ENCODE data around the gene SPON2.

Gene SPON2

DNA sequence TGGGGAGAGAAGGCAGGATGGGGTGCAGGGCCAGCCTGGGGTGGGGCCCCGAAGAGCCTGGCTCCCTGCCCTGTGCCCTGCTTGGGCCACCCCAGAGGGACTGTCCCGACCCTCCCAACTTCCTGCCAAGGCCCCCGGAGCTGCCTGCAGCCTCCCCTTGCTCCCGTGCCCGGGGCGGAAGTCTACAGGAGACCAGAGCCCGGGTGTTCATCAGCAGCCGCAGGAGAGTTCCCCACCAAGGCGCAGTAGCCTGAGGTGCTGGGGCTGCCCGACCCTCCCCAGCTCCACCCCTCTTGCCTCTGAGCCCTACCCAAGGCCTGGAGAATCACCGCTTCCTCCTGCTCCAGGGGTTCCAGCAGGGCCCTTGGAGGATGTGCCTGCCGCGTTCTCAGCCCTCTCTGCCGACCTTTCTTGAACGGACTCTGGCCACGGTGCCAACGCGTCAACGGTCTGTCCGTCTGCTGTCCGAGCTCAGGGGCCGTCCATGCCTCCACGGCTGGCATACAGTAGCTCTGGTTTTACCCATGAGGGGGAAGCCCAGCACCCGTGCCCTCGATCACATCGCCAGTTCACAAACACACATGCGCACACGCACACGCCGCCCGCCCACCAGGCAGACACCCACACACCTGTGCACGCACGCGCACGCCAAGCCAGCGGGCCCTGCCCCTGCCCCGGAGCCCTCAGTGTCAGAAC, 36.0 kb upstream of the SPON2 start:
- no peak for DNase-seq

DNA sequence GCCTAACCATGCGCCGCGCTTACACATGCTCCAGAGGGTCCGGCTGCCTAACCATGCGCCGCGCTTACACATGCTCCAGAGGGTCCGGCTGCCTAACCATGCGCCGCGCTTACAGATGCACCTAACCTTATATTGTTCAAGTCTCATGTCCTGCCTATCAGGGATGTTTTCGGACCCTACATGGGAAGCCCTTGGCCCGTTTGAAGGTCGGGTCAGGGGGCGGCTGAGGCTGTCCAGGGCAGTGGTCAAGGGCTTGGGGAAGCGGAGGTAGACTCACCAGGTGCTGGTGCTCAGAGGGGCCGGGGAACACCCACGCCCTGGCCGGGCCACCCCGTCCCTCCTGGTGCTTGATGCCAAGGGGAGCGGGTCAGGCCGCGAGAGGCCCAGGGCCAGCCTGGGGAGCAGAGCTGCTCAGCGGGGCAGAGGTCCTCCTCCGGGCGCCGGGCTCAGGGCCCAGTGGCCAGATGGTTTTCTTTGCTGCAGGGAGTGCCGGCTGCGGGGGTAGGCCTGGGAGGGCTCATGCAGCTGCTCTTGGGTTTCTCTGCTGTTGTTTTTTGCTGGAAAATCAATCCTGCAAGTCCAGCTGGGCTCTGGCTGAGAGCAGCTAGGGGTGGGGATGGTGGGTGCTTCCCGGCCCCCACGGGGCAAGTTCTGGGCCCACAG, 35.4 kb upstream of the SPON2 start:
- no peak for DNase-seq

DNA sequence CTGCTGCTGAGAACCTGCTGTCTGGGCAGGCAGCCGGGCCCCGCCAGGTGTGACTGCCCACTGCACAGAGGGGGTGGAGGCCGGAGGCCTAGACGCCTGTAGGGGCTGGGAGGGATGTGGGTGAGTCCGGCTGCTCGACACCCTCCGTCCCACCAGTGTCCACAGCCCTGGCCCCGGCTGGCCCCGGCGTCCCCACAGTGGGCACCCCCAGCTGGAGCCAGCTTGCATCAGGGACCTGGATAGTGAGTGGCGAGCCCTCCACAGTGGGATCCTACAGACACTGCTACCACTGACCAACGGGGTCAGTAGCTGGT, 34.7 kb upstream of the SPON2 start:
- DNase-seq: no peak

DNA sequence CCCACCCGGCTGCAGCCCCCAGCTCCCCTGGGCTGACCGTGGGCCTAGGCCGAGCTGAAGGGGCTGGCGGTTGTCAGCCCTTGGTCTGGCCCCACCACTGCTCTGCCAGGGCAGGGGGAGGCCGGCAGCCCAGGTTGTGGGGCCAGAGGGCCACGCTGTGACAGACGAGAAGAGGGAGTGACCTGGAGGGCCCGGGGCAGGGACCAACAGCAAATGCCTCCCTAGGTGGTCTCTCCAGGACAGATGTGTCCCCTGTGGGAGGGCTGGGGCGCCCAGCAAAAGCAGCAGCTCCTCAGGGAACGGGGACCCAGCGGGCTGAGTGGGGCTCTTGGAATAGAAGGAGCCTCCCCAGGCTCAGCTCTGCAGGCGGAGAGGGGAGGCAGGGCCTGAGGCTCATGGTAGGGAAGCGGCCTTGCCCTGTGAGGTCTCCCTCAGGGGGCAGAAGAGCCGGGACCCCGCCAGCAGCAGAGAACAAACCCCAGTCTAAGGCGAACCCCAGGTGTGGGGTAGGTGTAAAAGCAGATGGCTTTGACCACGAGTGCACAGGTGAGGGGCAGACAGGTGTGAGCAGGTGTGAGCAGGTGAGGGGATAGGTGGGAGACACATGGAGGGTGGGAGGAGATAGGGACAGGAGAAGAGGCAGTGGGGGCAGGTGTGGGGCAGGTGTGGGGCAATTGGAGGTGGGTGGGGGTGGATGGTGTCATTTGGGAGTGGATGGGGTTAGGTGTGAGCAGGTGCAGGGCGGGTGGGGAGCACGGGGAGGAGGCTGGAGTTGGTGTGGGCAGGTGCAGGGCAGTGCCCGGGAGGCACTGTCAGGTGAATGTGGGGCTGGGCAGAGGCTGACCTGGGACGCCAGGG, 34.1 kb upstream of the SPON2 start:
- no peak for DNase-seq

DNA sequence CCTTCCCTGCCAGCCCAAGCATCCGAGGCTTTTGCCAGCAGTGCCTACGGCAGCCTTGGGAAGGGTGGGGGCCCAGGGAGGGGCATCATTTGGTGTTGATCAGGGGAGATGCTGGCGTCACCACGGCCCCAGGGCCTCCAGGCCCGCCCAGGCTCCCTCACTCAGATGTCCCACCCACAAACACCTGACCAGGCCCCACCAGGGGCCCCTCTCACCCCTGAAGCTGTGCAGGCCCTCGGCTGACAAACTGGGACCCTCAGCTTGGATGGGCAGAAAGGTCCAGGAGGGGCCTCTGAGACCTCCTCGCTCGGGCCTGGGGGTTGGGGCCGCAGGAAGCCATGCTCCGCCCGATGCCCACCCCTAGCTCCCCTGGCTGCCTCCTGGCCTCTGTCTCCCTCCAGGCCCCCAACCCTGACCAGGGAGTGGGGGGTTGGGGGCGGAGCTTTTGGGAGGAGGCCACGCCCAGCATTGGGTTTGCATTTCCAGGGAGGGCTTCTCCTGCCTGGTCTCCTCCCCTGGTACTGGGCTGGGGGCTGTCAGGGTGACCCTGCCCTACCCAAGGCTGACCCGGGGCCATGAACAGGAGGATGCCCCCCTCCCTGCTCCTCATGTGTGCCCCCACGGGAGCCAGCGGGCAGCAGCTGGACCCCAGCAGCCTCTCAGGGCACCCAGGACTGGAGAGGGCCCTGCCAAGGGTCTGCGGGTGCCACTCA, 33.4 kb upstream of the SPON2 start:
- DNase-seq: no peak

DNA sequence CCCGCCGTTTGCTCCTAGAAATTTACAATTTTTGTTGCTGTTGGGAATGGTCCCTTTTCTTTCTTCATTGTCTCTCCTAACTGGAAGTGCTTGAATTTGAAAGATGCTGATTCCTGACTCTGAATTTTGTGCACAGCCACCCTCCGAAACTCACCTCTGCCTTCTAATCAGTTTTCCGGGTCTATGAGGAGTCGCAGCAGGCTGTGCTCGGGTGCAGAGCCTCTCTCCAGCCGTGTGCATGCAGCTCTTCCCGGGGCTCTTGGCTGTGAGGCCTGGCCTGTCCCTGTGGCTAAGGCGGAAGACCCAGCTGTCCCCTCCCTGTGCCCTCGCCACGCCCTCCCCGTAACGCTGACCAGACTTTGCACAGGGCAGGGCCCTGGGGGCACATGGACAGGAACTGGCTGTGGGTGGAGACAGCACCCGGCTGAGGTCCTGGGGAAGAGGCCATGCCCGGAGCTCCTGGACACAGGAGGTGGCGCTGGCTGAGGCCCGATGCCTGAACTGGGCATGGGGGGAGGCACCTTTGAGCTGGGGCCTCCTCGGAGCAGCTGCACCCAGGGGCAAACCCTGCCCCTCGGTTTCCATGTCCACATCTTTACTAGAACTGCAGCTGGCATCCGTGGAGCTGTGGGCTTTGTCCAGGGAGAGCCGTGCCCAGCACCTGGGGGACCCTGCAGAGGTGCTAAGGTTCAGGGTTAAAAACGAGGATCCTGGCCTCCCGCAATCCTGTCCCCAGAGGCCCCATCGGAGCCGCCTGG, 32.6 kb upstream of the SPON2 start:
- DNase-seq: no peak

DNA sequence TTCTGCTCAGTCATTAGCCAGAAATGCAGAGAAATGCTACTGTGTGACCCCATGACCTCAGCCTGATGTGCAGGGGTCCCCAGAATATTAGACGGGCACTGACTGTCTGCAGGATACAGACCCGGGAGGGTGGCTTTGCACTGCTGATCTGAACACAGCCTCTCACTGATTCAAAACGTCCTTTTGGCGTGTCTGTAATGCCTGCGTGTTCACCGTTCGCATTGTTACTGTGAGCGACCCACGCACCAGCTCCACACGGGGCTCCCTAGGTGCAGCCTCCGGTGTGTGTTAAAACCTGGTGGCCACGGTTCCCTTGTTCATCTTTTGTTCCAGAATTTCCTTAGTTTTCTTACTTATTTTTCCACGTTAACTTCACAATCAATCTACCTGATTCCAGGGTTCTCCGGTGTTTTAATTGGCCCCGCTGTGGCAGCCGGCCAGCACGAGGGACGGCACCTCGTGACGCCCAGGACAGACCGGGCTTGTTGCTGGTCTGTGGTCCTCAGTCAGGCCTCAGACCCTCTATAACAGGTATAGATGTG, 32.0 kb upstream of the SPON2 start:
- no peak for DNase-seq

DNA sequence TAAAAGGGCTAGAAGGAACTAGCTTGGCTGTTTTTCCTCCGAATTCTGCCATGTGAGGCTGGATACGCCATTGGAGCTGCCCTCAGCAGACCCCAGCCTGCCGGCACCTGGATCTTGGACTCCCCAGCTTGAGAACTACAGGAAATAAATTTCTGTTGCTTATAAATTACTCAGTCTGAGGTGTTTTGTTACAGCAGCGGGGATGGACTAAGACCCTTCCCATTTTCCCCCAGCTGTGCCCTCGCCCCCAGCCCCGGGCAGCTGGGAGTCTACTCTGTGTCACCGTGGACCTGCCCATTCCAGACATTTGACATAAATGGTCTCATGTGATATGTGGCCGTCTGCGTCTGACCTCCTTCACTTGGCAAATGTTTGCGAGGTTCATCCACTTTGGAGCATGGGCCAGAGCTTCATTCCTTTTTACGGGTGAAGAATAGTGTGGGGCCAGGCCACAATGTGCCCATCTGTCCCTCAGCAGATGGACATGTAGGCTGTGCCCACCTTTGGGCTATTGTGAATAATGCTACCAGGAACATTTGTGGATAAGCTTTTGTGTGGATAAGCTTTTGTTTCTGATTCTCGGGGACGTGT, 30.7 kb upstream of the SPON2 start:
- no peak for DNase-seq

DNA sequence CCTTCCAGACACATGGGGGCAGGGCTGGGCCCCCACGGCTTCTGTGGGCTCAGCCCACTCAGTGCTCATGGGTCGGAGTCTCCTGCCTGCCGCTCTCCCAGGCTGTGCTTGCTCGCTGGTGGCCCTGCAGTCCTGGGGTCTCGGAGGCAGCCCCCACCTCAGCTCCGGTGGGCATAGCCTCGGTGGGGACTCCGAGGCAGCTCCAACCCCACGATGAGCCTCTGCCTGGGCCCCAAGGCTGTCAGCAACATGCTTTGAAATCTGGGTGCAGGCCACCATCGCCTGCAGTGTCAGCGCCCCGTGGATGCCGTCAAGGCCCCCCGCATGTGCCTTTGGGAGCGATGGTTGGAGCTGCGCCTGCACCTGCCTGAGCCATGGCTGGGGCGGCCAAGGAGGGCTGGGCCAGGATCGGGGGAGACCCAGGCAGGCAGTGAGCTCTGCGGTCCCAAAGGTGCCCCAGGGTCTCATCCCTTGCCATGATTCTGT, 30.2 kb upstream of the SPON2 start:
- DNase-seq: no peak

DNA sequence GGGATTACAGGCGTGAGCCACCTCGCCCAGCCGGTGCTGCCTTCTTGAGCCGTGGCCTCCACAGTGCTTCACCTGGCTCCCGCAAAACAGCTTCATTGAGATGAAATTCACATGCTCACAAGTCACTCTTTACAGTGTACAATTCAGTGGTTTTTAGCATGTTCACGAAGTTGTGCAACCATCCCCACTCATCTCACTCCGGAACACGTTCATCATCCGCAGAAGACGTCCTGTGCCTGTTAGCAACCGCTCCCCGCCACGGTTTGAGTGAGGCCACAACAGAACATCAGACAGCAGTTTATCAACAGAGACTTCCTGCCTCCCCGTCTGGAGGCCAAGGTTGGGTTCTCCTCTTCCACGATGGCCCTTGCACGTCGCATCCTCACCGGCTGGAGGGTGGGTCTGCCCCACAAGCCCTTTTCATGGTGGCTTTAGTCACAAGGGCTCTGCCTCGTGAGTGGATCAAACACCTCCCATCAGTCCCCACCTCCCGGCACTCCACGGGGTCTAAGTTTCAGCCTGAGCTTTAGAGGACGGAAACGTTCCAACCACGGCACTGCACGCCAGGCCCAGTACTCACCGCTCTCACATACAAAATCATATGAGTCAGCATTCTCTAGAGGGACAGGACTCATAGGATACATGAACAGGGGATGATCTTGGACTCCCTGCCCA, 29.6 kb upstream of the SPON2 start:
- DNase-seq: peak; percentile 74

DNA sequence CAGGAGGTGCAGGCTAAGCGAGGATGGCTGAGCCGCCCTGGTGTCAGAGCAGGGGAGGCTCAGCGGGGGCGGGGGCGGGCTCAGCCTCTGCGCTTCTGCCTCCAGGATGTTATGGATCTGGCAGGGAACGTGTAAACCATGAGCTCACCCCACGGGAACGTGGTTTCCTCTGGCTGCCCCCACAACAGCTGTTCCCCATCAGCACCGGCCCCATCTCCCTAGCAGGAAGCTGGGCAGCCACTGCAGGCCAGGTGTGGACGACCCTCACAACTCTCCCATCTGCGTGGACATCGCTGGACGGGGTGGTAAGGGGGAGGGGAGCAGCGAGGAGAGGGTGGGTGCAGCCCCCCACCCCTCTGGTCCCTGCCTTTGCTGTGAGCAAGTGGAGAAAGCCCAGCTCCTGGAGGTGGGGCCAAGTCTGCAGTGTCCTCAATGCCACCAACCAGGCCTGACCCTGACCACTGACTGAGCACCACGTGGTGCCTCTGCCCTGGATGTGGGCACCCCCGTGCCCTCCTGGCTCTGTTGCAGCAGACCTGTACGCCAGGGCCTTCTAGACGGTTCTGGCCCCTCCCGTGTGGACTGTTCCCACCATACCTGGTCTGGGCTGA, 28.1 kb upstream of the SPON2 start:
- DNase-seq: no peak

DNA sequence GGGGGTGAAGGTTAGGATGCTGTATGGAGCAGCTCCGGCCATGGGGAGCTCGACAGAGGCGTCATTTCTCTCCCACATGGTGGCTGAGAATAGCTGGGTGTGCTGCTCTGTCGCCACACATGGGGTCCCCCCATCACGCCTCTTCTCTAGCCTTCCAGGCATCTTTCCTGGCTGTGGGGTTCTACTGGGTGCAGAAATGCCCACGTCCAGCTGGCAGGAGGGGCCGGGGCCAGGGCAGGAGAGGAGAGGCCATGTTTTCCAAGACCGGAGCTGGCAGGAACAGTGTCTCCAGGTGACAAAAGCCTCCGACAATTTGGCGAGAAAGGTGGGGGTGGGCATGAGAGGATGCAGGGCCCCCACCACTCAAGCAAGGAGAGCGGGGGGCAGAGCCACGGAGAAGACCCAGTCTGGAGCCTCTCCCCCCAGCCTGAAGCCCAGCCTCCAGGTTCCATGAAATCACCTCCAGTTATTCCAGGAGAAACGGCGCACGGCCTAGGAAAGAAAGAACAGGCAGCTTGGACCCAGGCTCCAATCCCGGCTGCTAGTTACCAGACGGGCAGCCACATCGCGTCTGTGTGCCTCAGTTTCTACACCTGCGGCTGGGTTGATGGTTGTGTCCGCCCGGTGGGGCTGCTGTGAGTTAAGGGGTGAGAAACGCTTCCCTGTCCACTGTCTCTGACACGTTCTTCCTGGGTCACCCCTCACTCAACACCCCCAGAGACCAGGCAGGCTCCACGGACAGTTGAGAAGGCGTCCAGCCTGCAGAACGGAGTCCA, 27.4 kb upstream of the SPON2 start:
- DNase-seq: no peak

DNA sequence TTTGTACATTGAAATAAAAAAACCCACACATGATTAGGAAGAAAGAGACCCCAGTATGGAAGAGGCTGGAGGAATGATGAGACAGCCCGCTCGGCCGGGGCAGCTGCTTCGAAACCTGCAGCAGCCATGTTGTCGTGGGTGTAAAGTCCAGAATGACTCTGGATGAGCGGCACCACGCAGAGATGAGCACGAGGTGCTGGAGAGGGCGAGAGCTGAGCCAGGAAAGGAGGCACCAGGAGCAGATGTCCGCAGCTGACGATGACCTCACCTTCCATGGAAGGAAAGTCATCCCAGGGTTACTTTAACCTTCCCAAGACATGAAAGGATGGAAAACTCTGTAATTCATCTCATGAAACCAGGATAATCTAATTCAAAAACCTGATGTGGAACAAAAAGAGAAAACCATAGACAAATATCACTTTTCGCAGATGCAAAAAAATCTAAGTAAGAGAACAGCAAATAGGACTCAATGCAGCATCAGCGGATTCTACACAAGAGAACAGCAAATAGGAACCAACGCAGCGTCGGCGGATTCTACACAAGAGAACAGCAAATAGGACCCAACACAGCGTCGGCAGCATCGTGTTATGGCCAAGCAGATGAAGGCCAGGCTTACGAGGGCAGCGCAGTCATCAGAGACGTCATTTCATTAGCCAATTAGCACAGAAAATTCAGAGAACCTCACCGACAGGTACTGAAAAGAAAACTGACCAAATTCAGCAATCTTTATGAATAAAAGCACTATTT, 25.9 kb upstream of the SPON2 start:
- no peak for DNase-seq

DNA sequence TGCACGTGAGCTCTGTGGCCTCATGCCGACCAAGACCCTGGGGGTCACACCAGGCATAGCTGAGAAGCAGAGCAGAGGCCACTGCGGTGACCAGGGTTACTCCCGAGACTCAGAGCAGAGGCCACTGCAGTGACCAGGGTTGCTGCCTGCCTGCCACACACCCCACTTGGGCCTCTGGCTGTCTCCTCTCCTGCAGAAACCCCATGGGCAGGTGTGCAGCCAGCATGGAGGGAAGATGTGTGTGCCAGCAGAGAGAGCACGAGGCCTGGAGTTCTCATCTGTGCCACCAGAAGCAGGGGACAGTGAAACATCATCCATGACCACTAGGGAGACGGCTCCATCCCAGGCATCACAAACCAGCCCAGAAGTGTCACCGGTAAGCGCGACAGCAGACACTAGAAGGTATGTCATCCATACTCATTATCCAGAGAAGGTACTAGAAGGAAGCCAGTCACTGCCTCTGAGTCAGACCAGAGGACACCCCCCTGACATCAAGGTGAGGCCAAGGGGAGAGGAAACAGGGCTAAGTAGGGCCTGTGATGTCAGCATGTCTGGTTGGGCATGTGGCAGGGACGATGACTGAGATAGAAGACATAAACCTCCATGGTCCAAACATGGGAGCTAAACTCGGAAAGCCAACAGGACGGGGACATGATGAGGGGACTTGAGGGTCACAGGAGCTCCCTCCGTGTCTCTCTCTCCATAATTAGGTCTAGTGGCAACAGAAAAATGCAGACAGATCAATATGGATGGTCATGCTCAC, 24.2 kb upstream of the SPON2 start:
- DNase-seq: no peak

DNA sequence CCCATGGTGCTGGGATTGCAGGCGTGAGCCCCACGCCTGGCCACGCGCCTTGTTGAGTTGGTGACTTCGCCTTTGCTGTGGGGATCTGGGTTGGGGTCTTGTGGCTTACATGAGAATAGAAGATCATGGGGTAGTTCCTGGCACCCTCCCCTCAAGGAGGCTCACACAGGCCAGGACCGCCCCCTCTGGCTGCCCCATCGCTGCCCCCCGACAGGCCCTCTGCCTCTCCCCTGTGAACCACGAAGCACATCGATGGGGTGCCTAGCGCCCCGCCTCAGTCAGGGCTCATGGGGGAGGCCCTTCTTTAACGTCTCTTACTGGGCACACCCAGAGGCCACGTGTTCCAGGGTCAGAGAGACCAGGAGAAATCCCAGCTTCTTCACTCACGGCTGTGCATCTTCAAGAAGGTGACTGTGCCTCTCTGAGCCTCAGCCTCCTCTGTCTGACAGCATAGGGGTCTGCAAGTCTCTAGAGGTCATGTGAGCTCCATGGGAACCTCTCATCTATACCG, 23.6 kb upstream of the SPON2 start:
- DNase-seq: no peak

DNA sequence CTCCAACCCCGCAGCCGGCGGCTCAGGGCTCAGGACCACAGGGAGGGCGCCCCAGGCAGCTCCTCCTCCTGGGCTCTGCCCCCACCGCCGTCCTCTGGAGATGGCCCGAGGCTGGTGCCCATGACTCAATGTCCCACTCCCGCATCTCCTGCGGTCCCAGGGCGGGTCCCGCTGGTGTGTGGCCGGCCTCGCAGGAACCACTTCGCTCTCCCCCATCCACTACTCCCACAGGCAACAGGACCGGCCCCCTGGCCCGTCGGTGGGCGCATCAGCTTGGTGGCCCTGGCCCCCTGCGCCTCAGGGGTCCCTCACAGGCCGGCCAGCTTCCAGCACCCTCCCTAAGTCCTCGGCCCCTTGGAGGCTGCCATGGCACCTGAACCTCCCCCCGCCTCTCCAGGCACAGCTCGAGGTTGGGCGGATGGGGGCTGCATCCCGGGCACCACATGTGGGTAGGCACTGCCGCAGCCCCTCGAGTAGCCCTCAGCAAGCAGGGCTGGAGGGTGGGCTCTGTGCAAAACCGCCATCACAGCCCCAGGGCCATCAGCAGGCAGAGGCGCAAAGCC, 22.8 kb upstream of the SPON2 start:
- DNase-seq: no peak

DNA sequence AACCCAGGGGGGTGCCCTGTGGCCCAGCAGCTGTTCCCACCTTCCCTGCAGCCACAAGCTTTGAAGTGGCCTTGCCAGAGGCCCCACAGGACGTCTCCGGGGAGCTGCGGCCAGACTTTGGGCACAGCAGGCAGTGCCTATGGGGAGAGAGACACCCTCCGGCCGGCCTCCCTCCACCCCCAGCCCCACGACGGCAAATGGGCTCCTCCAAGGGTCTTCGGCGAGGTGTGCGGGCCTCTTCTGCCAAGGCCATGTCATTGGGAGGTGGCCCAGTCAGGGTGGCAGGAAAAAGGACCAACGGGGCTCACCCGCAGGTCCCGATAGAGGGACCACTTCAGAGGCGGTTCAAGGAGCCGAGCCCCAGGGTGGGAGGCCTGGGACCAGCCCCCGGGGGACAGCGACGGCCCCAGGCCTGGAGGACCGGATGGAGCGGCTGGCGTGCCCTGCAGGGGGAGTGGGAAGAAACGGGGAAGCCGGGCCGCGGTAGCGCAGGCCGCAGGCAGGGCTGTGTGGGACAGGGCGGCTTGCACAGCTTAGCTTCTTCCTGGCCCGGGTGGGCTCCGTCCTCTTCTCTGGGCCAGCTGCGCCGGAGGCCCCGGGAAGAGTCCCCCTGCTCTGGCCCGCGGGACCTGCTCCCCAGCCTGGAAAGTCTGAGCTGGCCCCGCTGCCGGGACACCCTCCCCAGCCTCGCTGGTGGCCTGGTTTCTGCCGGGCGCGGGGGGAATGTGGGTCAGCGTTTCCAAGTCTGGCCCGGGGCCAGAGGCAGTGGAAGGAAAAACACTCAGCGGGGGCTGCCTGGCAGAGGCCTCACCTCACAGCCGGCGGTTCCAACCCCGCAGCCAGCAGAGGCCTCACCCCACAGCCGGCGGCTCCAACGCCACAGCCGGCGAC, 21.9 kb upstream of the SPON2 start:
- no peak for DNase-seq

Data from suppressor macrophage treated with lipopolysaccharide for 4 hours (primary cell).